Activated naive CD4-positive, alpha-beta T cell treated with anti-CD3 and anti-CD28 coated beads for 36 hours (primary cell): ENCODE results near the gene TBX18. TPM values are rescaled to one million over a fixed set of nuclear protein-coding genes. Genes with fewer than 3 reads are reported as not detected.

Experiments
- CTCF ChIA-PET: fragments of 350-600 bp; sonication (Branson Sonifier 250); formaldehyde crosslinking; loops from one replicate; lab custom pipeline; 2021; ENCODE audit warnings: antibody characterized with exemption; lab: Charles Lee
- DNase-seq: peaks from one replicate; pipeline ENCODE4 v3.0.0-alpha.2; 2020
- H3K27ac Mint-ChIP-seq: one replicate; pipeline ENCODE4 v1.8.0; 2021; ENCODE audit warnings: mild to moderate bottlenecking, mixed read lengths
- H3K27me3 Mint-ChIP-seq: one replicate; pipeline ENCODE4 v1.8.0; 2021; ENCODE audit warnings: low read depth, mixed read lengths
- H3K36me3 Mint-ChIP-seq: one replicate; pipeline ENCODE4 v1.8.0; 2021; ENCODE audit warnings: low read depth, mixed read lengths
- H3K4me1 Mint-ChIP-seq: one replicate; pipeline ENCODE4 v1.8.0; 2021; ENCODE audit warnings: low read depth, mixed read lengths
- H3K4me3 Mint-ChIP-seq: one replicate; pipeline ENCODE4 v1.8.0; 2021; ENCODE audit warnings: mild to moderate bottlenecking, moderate library complexity, mixed read lengths
- H3K9me3 Mint-ChIP-seq: one replicate; pipeline ENCODE4 v1.8.0; 2021; ENCODE audit warnings: mixed read lengths
- intact Hi-C: fragments of 100-400 bp; cut with micrococcal nuclease; formaldehyde crosslinking; loops from one replicate; pipeline ENCODE4 v1.15.1; 2023
- total RNA-seq, 2 experiments: library from RNA; stranded (reverse); gene quantifications; one replicate each; pipeline ENCODE4 v1.2.3, GENCODE V29; 2021

The TBX18 gene
- total RNA-seq, 2 experiments from 2014 or later = not detected

GRCh38 chr6:84762220-84763002, 2.0 kb downstream of the TBX18 start:
- intact Hi-C loops = no loop called here
- DNase-seq = no peak
- H3K4me1 Mint-ChIP-seq = peaks cover 12% of the 10 kb centered on the region
- peaks cover 2% of the 10 kb centered on the region for H3K9me3 Mint-ChIP-seq
- H3K4me3 Mint-ChIP-seq = no peak overlapping the region
- H3K27me3 Mint-ChIP-seq = peaks cover 44% of the 10 kb centered on the region
- peaks cover 4% of the 10 kb centered on the region for H3K36me3 Mint-ChIP-seq
- CTCF ChIA-PET = interaction anchor here (1.1 to 1.4 kb wide), 2 partner anchors 12 to 15 kb away, joined by 3 to 5 read pairs; no protein-coding TSS in a partner anchor
- H3K27ac Mint-ChIP-seq = no peak overlapping the region

GRCh38 chr6:84758486-84758885, 5.9 kb downstream of the TBX18 start:
- intact Hi-C loops = no loop called here
- peaks cover 17% of the 10 kb centered on the region for H3K27me3 Mint-ChIP-seq
- CTCF ChIA-PET = interaction anchor here (0.8 kb wide), 1 partner anchor 12 kb away, joined by 3 read pairs; no protein-coding TSS in a partner anchor

GRCh38 chr6:84756877-84757276, 7.5 kb downstream of the TBX18 start:
- no peaks in the 10 kb centered on the region for H3K9me3 Mint-ChIP-seq
- H3K27me3 Mint-ChIP-seq = peaks cover 5% of the 10 kb centered on the region
- H3K4me1 Mint-ChIP-seq = no peaks in the 10 kb centered on the region
- H3K27ac Mint-ChIP-seq = no peak overlapping the region
- CTCF ChIA-PET = no interaction called here
- no peak for DNase-seq
- H3K4me3 Mint-ChIP-seq = no peak overlapping the region
- intact Hi-C loops = no loop called here
- no peaks in the 10 kb centered on the region for H3K36me3 Mint-ChIP-seq

More at GRCh38 chr6:84758486-84758885, 5.9 kb downstream of the TBX18 start:
- Mint-ChIP-seq H3K4me1 (peaks cover 2% of the 10 kb centered on the region), H3K4me3 (no peak overlapping the region), H3K36me3 (no peaks in the 10 kb centered on the region), H3K27ac (no peak overlapping the region), H3K9me3 (no peaks in the 10 kb centered on the region)
- no peak for DNase-seq

GRCh38 chr6:84756466-84756865, 7.9 kb downstream of the TBX18 start:
- Mint-ChIP-seq H3K27me3 (peaks cover 3% of the 10 kb centered on the region), H3K9me3 (no peaks in the 10 kb centered on the region), H3K4me3 (no peak overlapping the region), H3K27ac (no peak overlapping the region), H3K36me3 (no peaks in the 10 kb centered on the region), H3K4me1 (no peaks in the 10 kb centered on the region)
- DNase-seq = no peak
- CTCF ChIA-PET = no interaction called here
- intact Hi-C loops = no loop called here

- H3K4me3 Mint-ChIP-seq = no peak overlapping the region
- H3K36me3 Mint-ChIP-seq = no peaks in the 10 kb centered on the region
- H3K4me1 Mint-ChIP-seq = no peaks in the 10 kb centered on the region
Measured at GRCh38 chr6:84753173-84753572, 11.2 kb downstream of the TBX18 start.

GRCh38 chr6:84752118-84752850, 12.1 kb downstream of the TBX18 start:
- H3K9me3 Mint-ChIP-seq = no peaks in the 10 kb centered on the region
- H3K36me3 Mint-ChIP-seq = no peaks in the 10 kb centered on the region
- no peaks in the 10 kb centered on the region for H3K4me1 Mint-ChIP-seq
- no peak for DNase-seq
- H3K4me3 Mint-ChIP-seq = no peak overlapping the region
- no peaks in the 10 kb centered on the region for H3K27me3 Mint-ChIP-seq
- H3K27ac Mint-ChIP-seq = no peak overlapping the region
- intact Hi-C loops = no loop called here
- CTCF ChIA-PET = interaction anchor here (0.5 kb wide), 1 partner anchor 498 kb away, joined by 3 read pairs; no protein-coding TSS in a partner anchor

More at GRCh38 chr6:84753173-84753572, 11.2 kb downstream of the TBX18 start:
- DNase-seq = no peak
- CTCF ChIA-PET = no interaction called here
- H3K27me3 Mint-ChIP-seq = no peaks in the 10 kb centered on the region
- H3K27ac Mint-ChIP-seq = no peak overlapping the region
- H3K9me3 Mint-ChIP-seq = no peaks in the 10 kb centered on the region
- intact Hi-C loops = no loop called here

GRCh38 chr6:84749181-84749580, 15.2 kb downstream of the TBX18 start:
- Mint-ChIP-seq H3K27ac (no peak overlapping the region), H3K27me3 (no peaks in the 10 kb centered on the region), H3K4me3 (no peak overlapping the region), H3K9me3 (no peaks in the 10 kb centered on the region), H3K4me1 (no peaks in the 10 kb centered on the region), H3K36me3 (no peaks in the 10 kb centered on the region)
- CTCF ChIA-PET = no interaction called here
- intact Hi-C loops = no loop called here
- no peak for DNase-seq

GRCh38 chr6:84748376-84748775, 16.0 kb downstream of the TBX18 start:
- H3K4me1 Mint-ChIP-seq = no peaks in the 10 kb centered on the region
- intact Hi-C loops = no loop called here
- H3K9me3 Mint-ChIP-seq = no peaks in the 10 kb centered on the region
- no peak for DNase-seq
- H3K27me3 Mint-ChIP-seq = no peaks in the 10 kb centered on the region
- no peak overlapping the region for H3K27ac Mint-ChIP-seq
- CTCF ChIA-PET = no interaction called here
- no peak overlapping the region for H3K4me3 Mint-ChIP-seq
- no peaks in the 10 kb centered on the region for H3K36me3 Mint-ChIP-seq

- H3K4me1 Mint-ChIP-seq = no peaks in the 10 kb centered on the region
- H3K27me3 Mint-ChIP-seq = no peaks in the 10 kb centered on the region
- no peaks in the 10 kb centered on the region for H3K36me3 Mint-ChIP-seq
- intact Hi-C loops = no loop called here
- CTCF ChIA-PET = interaction anchor here (0.8 kb wide), 1 partner anchor 937 kb away, joined by 3 read pairs; no protein-coding TSS in a partner anchor
- H3K27ac Mint-ChIP-seq = no peak overlapping the region
- DNase-seq = no peak
- H3K4me3 Mint-ChIP-seq = no peak overlapping the region
- no peaks in the 10 kb centered on the region for H3K9me3 Mint-ChIP-seq
Measured at GRCh38 chr6:84743616-84744015, 20.8 kb downstream of the TBX18 start.

- DNase-seq = no peak
- intact Hi-C loops = no loop called here
- Mint-ChIP-seq H3K27ac (no peak overlapping the region), H3K4me1 (no peaks in the 10 kb centered on the region), H3K9me3 (no peaks in the 10 kb centered on the region), H3K4me3 (no peak overlapping the region), H3K36me3 (no peaks in the 10 kb centered on the region), H3K27me3 (peaks cover 2% of the 10 kb centered on the region)
- CTCF ChIA-PET = no interaction called here
Measured at GRCh38 chr6:84740385-84740784, 24.0 kb downstream of the TBX18 start.

GRCh38 chr6:84739866-84740208, 24.6 kb downstream of the TBX18 start:
- Mint-ChIP-seq H3K4me3 (no peak overlapping the region), H3K27me3 (peaks cover 2% of the 10 kb centered on the region), H3K4me1 (no peaks in the 10 kb centered on the region), H3K27ac (no peak overlapping the region), H3K36me3 (no peaks in the 10 kb centered on the region), H3K9me3 (no peaks in the 10 kb centered on the region)
- CTCF ChIA-PET = no interaction called here
- intact Hi-C loops = no loop called here
- no peak for DNase-seq

GRCh38 chr6:84738996-84739865, 25.2 kb downstream of the TBX18 start:
- Mint-ChIP-seq H3K27ac (no peak overlapping the region), H3K36me3 (no peaks in the 10 kb centered on the region), H3K27me3 (peaks cover 2% of the 10 kb centered on the region), H3K9me3 (no peaks in the 10 kb centered on the region), H3K4me1 (no peaks in the 10 kb centered on the region), H3K4me3 (no peak overlapping the region)
- CTCF ChIA-PET = no interaction called here
- intact Hi-C loops = no loop called here
- DNase-seq = no peak
